GM12873 (cell line): ENCODE measurements around the gene ZNF177.

Source experiments
- TF ChIP-seq, protein P1 (sequence below): IDR thresholded peaks from 2 replicates; pipeline ENCODE4 v1.5.1; 2012; ENCODE audit warnings: low read depth, mild to moderate bottlenecking, moderate library complexity, low read length, control low read depth; ENCODE audit not compliant: insufficient read depth; ENCODE audit errors: missing control alignments

Gene ZNF177

DNA sequence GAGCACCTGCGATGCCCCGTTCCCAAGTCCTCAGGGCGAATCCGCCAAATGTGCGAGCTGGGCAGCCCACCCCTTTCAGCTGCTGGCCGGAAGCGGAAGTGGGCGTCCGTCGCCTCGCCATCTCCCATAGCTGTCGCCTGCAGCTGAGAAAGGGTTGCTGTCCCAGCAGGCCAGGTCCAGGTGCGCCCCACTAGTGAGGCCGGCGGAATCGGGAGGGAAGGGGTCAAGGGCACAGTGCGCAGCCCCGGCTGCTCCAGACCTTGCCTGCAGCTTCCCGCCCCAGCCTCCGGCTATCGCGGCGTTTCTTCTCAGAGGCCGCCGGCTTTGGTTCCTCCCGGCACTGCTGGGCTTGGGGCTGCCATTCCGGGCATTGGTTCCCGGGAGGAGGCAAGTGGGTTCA, at the start of gene ZNF177:
Gene ZNF177 (plus strand): TSS at position 109 of the 400 bp plus-strand sequence. CDS start 15,299 bp downstream, outside the sequence.
- TF ChIP-seq, protein P1, sequence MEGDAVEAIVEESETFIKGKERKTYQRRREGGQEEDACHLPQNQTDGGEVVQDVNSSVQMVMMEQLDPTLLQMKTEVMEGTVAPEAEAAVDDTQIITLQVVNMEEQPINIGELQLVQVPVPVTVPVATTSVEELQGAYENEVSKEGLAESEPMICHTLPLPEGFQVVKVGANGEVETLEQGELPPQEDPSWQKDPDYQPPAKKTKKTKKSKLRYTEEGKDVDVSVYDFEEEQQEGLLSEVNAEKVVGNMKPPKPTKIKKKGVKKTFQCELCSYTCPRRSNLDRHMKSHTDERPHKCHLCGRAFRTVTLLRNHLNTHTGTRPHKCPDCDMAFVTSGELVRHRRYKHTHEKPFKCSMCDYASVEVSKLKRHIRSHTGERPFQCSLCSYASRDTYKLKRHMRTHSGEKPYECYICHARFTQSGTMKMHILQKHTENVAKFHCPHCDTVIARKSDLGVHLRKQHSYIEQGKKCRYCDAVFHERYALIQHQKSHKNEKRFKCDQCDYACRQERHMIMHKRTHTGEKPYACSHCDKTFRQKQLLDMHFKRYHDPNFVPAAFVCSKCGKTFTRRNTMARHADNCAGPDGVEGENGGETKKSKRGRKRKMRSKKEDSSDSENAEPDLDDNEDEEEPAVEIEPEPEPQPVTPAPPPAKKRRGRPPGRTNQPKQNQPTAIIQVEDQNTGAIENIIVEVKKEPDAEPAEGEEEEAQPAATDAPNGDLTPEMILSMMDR = no peak

DNA sequence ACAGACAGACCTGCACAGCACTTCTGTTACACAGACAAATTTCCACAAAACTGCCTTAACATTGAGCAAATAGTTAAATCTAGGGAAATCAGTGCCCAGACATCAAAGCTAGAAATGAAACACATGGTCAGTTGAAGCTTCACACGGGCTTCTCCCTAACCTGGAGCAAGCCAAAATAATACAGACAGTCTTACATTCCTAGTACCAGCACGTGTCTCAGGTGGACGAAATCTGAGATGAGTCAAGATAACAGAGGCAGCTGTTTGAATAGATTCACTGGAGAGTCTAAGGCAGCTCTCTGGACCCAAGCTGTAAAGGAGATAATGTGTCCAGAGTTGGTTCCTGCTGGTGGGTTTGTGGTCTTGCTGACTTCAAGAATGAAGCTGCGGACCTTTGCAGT, 49.1 kb upstream of the ZNF177 start:
- TF ChIP-seq, protein P1 = no peak

DNA sequence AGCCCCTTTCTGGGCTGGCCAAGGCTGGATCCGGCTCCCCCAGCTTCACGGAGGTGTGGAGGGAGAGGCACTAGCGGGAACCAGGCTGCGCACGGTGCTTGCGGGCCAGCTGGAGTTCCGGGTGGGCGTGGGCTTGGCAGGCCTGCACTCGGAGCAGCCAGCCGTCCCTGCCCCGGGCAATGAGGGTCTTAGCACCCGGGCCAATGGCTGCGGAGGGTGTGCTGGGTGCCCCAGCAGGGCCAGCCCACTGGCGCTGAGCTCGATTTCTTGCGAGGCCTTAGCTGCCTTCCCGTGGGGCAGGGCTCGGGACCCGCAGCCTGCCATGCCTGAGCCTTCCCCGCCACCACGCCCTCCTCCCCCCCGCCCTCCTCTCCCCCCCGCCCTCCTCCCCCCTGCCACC, 41.5 kb upstream of the ZNF177 start:
- TF ChIP-seq, protein P1 = no peak

DNA sequence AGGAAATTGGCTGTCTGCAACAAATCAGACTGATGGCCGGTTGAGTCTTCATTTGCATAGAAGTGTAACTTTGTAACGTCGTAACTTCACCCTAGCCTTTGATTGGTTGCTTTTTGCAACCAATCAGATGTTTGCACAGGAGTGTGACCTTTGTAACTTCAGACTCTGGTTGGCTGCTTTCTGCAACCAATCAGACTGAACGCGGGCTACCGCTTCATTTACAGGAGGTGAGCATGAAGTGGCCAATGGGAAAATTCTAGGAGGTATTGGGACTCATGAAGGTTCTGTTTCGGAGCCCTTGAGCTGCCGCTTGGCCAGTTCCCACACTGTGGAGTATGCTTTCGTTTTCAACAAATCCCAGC, 39.3 kb upstream of the ZNF177 start:
- TF ChIP-seq, protein P1 = no peak

DNA sequence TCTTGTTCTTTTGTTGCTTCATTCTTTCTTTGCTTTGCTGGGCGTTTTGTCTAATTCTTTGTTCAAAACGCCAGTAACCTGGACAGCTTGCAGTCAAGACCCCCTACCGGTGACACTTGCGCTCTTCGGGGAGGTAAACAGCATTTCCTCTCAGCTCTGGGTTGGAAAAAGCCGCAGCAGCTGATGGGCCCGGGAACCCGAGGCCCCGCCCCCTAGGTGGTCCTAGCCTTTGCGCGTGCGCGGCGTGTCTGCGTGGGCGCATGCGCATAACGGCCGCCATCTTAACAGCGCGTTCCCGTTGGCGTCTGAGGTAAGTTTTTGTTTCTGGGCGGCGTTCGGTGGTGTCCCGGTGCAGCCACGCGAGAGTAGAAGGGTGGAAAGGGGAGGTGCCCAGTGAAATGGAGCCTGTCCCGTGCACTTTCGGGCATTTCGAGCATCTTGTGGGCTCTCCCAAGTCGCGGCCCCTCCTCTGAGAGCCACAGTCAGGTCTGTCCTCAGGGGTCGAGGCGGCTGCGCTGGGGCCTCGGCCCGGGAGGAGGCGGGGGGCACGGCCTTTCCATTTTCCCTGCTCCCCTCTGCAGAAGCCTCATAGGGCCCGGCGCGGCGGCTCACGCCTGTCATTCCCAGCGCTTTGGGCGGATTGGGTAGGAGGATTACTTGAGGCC, 38.8 kb upstream of the ZNF177 start, which contains the start of gene ZNF559:
Gene ZNF559 (plus strand): TSS at position 261 of the 665 bp plus-strand sequence. CDS start 14,371 bp downstream, outside the sequence.
- TF ChIP-seq, protein P1 = peak; percentile 48

DNA sequence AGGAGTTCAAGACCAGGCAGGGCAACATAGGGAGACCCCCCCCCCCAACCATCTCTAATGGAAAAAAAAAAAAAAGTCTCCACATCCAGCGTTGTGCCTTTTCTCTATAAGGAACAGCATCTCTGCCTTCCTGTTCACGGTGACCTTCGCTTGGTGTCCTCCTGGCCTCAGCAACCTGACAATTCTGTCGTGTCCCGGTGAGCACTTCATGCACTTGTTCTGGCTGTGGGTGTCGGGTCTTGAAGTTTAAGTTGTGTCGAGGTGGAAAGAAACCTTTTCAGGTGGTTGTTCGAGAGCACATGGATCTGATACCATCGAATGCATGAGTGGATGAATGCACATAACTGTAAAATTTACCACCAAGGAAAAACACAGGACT, 38.2 kb upstream of the ZNF177 start:
- TF ChIP-seq, protein P1 = no peak

DNA sequence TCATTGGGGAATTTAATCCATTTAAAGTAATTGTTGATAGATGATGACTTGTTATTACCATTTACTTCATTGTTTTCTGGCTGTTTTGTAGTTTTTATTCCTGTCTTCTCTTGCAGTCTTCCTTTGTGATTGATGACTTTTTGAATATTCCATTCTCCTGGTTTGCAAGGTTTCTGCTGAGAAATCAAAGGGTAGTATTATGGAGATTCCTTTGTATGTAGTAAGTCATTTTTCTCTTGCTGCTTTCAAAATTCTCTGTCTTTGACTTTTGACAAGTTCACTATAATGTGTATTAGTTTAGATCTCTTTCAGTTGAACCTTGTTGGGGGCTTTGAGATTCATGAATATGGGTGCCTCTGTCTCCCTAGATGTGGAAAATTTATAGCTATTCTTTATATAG, 32.8 kb upstream of the ZNF177 start:
- TF ChIP-seq, protein P1 = no peak
